Progenitor cell of endocrine pancreas (in vitro differentiated cells): ENCODE data around the gene AATK. TPM values are rescaled to one million over a fixed set of nuclear protein-coding genes. Genes with fewer than 3 reads are reported as not detected.

Source experiments
- DNase-seq: peaks from one replicate; pipeline ENCODE4 v3.0.0; 2021; ENCODE audit warnings: low spot score; ENCODE audit not compliant: unreplicated experiment
- H3K27ac Mint-ChIP-seq: 2 replicates; pipeline ENCODE4 v1.8.0; 2021; ENCODE audit warnings: mild to moderate bottlenecking, moderate library complexity, mixed read lengths
- H3K27me3 Mint-ChIP-seq: 2 replicates; pipeline ENCODE4 v1.8.0; 2021; ENCODE audit warnings: mixed read lengths
- H3K36me3 Mint-ChIP-seq: 2 replicates; pipeline ENCODE4 v1.8.0; 2022; ENCODE audit warnings: mixed read lengths; ENCODE audit not compliant: insufficient read depth
- H3K4me1 Mint-ChIP-seq: 2 replicates; pipeline ENCODE4 v1.8.0; 2021; ENCODE audit warnings: low read depth, mixed read lengths
- H3K4me3 Mint-ChIP-seq: 2 replicates; pipeline ENCODE4 v1.8.0; 2021; ENCODE audit warnings: low read depth, mild to moderate bottlenecking, moderate library complexity, mixed read lengths
- H3K9me3 Mint-ChIP-seq: 2 replicates; pipeline ENCODE4 v1.8.0; 2021; ENCODE audit warnings: low read depth, mixed read lengths
- total RNA-seq: library from RNA; stranded (reverse); gene quantifications from 2 replicates; pipeline ENCODE4 v1.2.1, GENCODE V29; 2021
- TF ChIP-seq, protein P1 (sequence below): fragments of 200-600 bp; sonication (generic); IDR thresholded peaks from one replicate; pipeline ENCODE4 v1.5.0; 2021; ENCODE audit warnings: antibody characterized with exemption, mild to moderate bottlenecking; ENCODE audit not compliant: unreplicated experiment

AATK gene
- total RNA-seq, 1 donor from 2014 or later, result 12.9 TPM

DNA sequence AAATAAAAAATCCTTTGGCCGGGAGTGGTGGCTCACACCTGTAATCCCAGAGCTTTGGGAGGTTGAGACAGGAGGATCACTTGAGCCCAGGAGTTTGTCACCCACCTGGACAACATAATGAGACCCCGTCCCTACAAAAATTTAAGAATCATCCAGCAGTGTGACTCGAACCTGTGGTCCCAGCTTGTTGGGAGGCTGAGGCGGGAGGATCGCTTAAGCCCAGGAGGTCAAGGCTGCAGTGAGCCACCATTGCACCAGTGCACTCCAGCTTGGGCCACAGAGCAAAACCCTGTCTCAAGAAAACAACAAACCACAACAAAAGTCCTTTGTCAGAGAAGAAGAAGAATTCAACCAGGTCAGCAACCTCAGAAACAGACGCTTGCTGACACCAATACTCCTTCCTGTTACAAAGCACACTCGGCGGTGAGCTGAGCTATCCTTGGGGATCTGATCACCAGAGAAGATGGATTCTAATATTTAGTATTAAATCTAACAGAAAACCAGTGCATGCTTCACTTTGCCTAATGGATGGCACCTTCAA is 13.7 kb downstream of the AATK start:
- Mint-ChIP-seq H3K27me3 (no peaks in the 10 kb centered on the region), H3K9me3 (no peaks in the 10 kb centered on the region), H3K27ac (no peak overlapping the region), H3K4me3 (no peak overlapping the region), H3K36me3 (no peaks in the 10 kb centered on the region), H3K4me1 (no peaks in the 10 kb centered on the region)
- DNase-seq, result no peak
- TF ChIP-seq, protein P1, sequence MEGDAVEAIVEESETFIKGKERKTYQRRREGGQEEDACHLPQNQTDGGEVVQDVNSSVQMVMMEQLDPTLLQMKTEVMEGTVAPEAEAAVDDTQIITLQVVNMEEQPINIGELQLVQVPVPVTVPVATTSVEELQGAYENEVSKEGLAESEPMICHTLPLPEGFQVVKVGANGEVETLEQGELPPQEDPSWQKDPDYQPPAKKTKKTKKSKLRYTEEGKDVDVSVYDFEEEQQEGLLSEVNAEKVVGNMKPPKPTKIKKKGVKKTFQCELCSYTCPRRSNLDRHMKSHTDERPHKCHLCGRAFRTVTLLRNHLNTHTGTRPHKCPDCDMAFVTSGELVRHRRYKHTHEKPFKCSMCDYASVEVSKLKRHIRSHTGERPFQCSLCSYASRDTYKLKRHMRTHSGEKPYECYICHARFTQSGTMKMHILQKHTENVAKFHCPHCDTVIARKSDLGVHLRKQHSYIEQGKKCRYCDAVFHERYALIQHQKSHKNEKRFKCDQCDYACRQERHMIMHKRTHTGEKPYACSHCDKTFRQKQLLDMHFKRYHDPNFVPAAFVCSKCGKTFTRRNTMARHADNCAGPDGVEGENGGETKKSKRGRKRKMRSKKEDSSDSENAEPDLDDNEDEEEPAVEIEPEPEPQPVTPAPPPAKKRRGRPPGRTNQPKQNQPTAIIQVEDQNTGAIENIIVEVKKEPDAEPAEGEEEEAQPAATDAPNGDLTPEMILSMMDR, result no peak

DNA sequence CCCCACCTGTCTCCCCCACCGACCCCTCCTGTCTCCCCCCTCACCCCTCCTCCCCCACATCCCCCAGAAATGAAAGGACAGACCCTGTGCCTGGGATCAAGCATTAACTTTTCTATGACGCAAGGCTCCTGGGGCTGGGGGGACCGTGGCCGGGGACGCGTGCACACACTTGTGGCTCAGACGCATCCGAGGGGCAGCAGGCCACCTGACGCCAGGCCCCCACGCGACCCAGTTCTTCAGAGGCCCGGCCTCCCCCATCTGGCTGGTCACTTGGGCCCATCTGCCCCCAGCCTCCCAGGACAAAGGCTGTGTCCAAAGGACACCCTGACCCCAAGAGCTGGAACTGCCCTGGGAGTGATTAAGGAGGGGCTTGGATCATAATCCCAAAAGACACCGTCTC is 14.7 kb downstream of the AATK start:
- H3K4me1 Mint-ChIP-seq, result no peaks in the 10 kb centered on the region
- no peak overlapping the region for H3K27ac Mint-ChIP-seq
- H3K9me3 Mint-ChIP-seq, result no peaks in the 10 kb centered on the region

DNA sequence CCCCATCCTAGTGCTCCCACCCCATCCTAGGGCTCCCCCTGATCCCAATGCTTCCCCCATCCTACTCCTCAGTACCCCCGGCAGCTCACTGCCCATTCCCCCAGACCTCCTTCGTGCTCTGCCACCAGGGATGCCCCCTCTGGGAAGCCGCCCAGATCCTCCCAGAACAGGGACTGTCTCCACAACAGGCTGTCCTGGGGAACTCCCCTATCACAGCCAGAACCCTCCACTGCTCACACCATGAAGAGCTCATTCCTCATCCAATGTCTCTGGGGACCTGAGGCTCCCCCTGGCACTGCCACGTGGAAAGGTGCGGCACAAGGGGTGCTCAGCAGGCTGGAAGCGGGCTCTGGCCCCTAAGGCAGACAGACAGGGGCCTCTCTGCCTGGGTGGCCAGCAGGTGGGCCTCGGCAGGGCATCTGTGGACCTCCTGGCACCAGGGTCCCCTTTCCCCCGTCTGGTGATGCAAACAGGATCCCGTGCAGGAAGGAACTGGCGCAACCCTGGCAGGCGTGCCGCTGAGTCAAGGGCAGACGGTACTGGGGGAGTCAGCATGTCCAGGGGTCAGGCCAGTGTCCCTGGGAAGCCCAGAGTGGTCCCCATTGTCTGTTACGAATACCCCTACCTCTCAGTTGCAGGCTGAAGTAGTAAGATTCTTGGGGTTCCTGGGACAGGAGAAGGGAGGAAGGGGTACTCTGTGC is 15.5 kb downstream of the AATK start:
- Mint-ChIP-seq H3K4me1 (no peaks in the 10 kb centered on the region), H3K9me3 (no peaks in the 10 kb centered on the region), H3K4me3 (no peak overlapping the region)

More for the DNA sequence above, 14.7 kb downstream of the AATK start:
- no peak for DNase-seq
- TF ChIP-seq, protein P1, result no peak
- H3K36me3 Mint-ChIP-seq, result no peaks in the 10 kb centered on the region
- no peaks in the 10 kb centered on the region for H3K27me3 Mint-ChIP-seq
- H3K4me3 Mint-ChIP-seq, result no peak overlapping the region

DNA sequence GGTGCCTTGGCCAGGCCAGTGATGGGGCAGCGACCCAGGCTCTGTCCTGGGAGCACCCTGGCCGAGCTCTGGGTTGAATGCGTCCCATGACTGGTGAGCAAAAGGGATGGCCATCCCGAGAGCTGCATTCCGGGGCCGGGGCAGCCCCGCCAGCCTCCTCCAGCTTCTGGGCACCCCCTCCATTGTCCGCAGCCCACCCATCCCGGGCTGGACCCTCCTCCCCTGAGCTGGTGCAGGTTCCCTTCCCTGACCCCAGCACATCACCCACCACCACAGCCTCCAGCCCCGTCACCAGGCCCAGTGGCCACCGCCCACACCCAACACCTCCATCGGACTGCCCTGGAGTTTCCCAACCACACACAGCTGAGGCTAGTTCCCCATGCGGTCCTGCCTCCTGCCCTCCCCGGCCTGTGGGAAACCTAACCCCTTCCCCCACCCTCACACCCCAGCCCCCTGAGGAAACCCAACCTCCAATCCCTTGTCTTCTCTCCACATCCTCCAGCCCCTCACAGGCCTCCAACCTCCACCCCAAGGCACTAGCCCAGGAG is 17.0 kb downstream of the AATK start:
- no peak overlapping the region for H3K27ac Mint-ChIP-seq
- TF ChIP-seq, protein P1, result no peak
- DNase-seq, result no peak
- no peaks in the 10 kb centered on the region for H3K9me3 Mint-ChIP-seq
- no peak overlapping the region for H3K4me3 Mint-ChIP-seq
- no peaks in the 10 kb centered on the region for H3K36me3 Mint-ChIP-seq
- no peaks in the 10 kb centered on the region for H3K4me1 Mint-ChIP-seq
- H3K27me3 Mint-ChIP-seq, result no peaks in the 10 kb centered on the region

More for the DNA sequence above, 15.5 kb downstream of the AATK start:
- H3K27ac Mint-ChIP-seq, result no peak overlapping the region
- no peaks in the 10 kb centered on the region for H3K27me3 Mint-ChIP-seq
- H3K36me3 Mint-ChIP-seq, result no peaks in the 10 kb centered on the region
- TF ChIP-seq, protein P1, result no peak
- DNase-seq, result no peak

DNA sequence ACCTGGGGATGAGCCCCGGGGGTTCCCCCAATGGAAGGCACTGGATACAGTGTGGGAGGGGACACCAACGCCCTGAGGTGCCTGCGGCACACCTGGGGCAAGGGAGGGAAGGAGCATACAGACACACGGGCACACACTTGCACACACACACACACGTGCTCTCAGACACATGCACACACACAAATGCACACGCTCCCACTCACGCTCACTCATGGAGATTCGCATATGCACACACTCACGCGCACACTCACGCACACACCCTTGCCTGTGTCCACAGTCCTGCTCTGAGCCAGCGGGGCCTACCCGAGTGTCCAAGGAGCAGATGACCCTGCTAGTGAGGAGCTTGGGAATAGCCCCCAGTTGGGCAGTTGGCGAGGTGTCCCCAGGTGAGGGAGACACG is 17.4 kb downstream of the AATK start:
- Mint-ChIP-seq H3K27me3 (no peaks in the 10 kb centered on the region), H3K27ac (no peak overlapping the region), H3K4me3 (no peak overlapping the region), H3K4me1 (no peaks in the 10 kb centered on the region), H3K36me3 (no peaks in the 10 kb centered on the region), H3K9me3 (no peaks in the 10 kb centered on the region)
- TF ChIP-seq, protein P1, result no peak
- no peak for DNase-seq
